HEK293 (cell line): ENCODE data around the gene SCPEP1.

Experiments
- GLI4 ChIP-seq: fragments of 450-650 bp; formaldehyde crosslinking; IDR thresholded peaks from 2 replicates; pipeline ENCODE4 v1.5.1; 2016; ENCODE audit warnings: missing biosample characterization, missing genetic modification characterization
- SETDB1 ChIP-seq: IDR thresholded peaks from one replicate; pipeline ENCODE4 v1.6.1; 2017; ENCODE audit warnings: mild to moderate bottlenecking, low read length, moderate library complexity, mixed read lengths; ENCODE audit not compliant: insufficient read length
- TRIM28 ChIP-seq: IDR thresholded peaks from 2 replicates; pipeline ENCODE4 v1.6.1; 2011; ENCODE audit warnings: low read length, control low read depth, borderline replicate concordance
- ZBTB17 ChIP-seq: fragments of 450-650 bp; formaldehyde crosslinking; IDR thresholded peaks from 2 replicates; pipeline ENCODE4 v1.5.1; 2016; ENCODE audit warnings: missing biosample characterization, missing genetic modification characterization
- ZFP3 ChIP-seq: fragments of 450-650 bp; formaldehyde crosslinking; IDR thresholded peaks from 2 replicates; pipeline ENCODE4 v1.5.1; 2016; ENCODE audit warnings: low read depth, missing biosample characterization, missing genetic modification characterization
- ZNF175 ChIP-seq: fragments of 450-650 bp; formaldehyde crosslinking; IDR thresholded peaks from 2 replicates; pipeline ENCODE4 v1.5.1; 2016; ENCODE audit warnings: missing biosample characterization, missing genetic modification characterization
- ZNF558 ChIP-seq: fragments of 450-650 bp; formaldehyde crosslinking; IDR thresholded peaks from 2 replicates; pipeline ENCODE4 v1.5.1; 2016; ENCODE audit warnings: missing biosample characterization, missing genetic modification characterization
- TF ChIP-seq, protein P1 (sequence below): fragments of 450-650 bp; formaldehyde crosslinking; IDR thresholded peaks from 2 replicates; pipeline ENCODE4 v1.5.1; 2016; ENCODE audit warnings: missing biosample characterization, missing genetic modification characterization
- TF ChIP-seq, protein P2 (sequence below): fragments of 450-650 bp; formaldehyde crosslinking; IDR thresholded peaks from 2 replicates; pipeline ENCODE4 v1.5.1; 2016; ENCODE audit warnings: missing biosample characterization, missing genetic modification characterization
- TF ChIP-seq, protein P3 (sequence below): fragments of 450-650 bp; formaldehyde crosslinking; IDR thresholded peaks from 2 replicates; pipeline ENCODE4 v1.5.1; 2016; ENCODE audit warnings: missing biosample characterization, missing genetic modification characterization
- TF ChIP-seq, protein P4 (sequence below): fragments of 450-650 bp; formaldehyde crosslinking; IDR thresholded peaks from 2 replicates; pipeline ENCODE4 v1.5.1; 2016; ENCODE audit warnings: missing biosample characterization, missing genetic modification characterization
- TF ChIP-seq, protein P5 (sequence below): fragments of 450-650 bp; formaldehyde crosslinking; IDR thresholded peaks from 2 replicates; pipeline ENCODE4 v1.5.1; 2016; ENCODE audit warnings: missing biosample characterization, missing genetic modification characterization, borderline replicate concordance

DNA sequence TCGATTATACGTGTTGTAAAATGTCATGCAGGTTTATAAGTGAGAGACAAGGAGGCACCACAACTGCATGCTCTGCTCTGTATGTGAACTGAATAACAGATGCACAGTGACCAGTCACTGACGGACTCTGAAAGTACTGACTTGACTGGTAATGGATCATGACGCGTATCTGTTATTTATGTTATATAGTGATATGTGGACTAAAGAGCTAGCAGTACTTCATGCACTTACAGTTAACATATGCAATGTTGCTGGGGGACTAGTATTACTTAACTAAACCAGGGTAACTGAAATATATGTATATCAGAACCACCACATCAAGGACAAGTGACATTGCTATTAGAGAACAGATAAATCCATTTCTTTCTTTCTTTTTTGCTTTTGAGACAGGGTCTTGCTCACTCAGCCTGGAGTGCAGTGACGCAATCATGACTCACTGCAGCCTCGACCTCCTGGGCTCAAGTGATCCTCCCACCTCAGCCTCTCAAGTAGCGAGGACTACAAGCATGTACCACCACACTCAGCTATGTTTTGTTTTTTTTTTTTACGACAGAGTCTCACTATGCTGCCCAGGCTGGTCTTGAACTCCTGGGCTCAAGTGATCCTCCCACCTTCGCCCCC lies 34.3 kb upstream of the SCPEP1 start:
- TF ChIP-seq, protein P1, sequence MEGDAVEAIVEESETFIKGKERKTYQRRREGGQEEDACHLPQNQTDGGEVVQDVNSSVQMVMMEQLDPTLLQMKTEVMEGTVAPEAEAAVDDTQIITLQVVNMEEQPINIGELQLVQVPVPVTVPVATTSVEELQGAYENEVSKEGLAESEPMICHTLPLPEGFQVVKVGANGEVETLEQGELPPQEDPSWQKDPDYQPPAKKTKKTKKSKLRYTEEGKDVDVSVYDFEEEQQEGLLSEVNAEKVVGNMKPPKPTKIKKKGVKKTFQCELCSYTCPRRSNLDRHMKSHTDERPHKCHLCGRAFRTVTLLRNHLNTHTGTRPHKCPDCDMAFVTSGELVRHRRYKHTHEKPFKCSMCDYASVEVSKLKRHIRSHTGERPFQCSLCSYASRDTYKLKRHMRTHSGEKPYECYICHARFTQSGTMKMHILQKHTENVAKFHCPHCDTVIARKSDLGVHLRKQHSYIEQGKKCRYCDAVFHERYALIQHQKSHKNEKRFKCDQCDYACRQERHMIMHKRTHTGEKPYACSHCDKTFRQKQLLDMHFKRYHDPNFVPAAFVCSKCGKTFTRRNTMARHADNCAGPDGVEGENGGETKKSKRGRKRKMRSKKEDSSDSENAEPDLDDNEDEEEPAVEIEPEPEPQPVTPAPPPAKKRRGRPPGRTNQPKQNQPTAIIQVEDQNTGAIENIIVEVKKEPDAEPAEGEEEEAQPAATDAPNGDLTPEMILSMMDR (tag by site-specific recombination), result no peak
- TF ChIP-seq GLI4 (tag by site-specific recombination), result no peak
- TF ChIP-seq, protein P2, sequence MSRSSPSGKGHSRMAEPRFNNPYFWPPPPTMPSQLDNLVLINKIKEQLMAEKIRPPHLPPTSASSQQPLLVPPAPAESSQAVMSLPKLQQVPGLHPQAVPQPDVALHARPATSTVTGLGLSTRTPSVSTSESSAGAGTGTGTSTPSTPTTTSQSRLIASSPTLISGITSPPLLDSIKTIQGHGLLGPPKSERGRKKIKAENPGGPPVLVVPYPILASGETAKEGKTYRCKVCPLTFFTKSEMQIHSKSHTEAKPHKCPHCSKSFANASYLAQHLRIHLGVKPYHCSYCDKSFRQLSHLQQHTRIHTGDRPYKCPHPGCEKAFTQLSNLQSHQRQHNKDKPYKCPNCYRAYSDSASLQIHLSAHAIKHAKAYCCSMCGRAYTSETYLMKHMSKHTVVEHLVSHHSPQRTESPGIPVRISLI (tag by site-specific recombination), result no peak
- TF ChIP-seq, protein P3, sequence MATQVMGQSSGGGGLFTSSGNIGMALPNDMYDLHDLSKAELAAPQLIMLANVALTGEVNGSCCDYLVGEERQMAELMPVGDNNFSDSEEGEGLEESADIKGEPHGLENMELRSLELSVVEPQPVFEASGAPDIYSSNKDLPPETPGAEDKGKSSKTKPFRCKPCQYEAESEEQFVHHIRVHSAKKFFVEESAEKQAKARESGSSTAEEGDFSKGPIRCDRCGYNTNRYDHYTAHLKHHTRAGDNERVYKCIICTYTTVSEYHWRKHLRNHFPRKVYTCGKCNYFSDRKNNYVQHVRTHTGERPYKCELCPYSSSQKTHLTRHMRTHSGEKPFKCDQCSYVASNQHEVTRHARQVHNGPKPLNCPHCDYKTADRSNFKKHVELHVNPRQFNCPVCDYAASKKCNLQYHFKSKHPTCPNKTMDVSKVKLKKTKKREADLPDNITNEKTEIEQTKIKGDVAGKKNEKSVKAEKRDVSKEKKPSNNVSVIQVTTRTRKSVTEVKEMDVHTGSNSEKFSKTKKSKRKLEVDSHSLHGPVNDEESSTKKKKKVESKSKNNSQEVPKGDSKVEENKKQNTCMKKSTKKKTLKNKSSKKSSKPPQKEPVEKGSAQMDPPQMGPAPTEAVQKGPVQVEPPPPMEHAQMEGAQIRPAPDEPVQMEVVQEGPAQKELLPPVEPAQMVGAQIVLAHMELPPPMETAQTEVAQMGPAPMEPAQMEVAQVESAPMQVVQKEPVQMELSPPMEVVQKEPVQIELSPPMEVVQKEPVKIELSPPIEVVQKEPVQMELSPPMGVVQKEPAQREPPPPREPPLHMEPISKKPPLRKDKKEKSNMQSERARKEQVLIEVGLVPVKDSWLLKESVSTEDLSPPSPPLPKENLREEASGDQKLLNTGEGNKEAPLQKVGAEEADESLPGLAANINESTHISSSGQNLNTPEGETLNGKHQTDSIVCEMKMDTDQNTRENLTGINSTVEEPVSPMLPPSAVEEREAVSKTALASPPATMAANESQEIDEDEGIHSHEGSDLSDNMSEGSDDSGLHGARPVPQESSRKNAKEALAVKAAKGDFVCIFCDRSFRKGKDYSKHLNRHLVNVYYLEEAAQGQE (tag by site-specific recombination), result no peak
- no peak for TF ChIP-seq ZNF175 (tag by site-specific recombination)
- no peak for TF ChIP-seq ZNF558 (tag by site-specific recombination)
- no peak for TF ChIP-seq SETDB1
- no peak for TF ChIP-seq TRIM28
- no peak for TF ChIP-seq ZFP3 (tag by site-specific recombination)
- TF ChIP-seq ZBTB17 (tag by site-specific recombination), result no peak
- TF ChIP-seq, protein P4, sequence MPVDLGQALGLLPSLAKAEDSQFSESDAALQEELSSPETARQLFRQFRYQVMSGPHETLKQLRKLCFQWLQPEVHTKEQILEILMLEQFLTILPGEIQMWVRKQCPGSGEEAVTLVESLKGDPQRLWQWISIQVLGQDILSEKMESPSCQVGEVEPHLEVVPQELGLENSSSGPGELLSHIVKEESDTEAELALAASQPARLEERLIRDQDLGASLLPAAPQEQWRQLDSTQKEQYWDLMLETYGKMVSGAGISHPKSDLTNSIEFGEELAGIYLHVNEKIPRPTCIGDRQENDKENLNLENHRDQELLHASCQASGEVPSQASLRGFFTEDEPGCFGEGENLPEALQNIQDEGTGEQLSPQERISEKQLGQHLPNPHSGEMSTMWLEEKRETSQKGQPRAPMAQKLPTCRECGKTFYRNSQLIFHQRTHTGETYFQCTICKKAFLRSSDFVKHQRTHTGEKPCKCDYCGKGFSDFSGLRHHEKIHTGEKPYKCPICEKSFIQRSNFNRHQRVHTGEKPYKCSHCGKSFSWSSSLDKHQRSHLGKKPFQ, result no peak
- TF ChIP-seq, protein P5, sequence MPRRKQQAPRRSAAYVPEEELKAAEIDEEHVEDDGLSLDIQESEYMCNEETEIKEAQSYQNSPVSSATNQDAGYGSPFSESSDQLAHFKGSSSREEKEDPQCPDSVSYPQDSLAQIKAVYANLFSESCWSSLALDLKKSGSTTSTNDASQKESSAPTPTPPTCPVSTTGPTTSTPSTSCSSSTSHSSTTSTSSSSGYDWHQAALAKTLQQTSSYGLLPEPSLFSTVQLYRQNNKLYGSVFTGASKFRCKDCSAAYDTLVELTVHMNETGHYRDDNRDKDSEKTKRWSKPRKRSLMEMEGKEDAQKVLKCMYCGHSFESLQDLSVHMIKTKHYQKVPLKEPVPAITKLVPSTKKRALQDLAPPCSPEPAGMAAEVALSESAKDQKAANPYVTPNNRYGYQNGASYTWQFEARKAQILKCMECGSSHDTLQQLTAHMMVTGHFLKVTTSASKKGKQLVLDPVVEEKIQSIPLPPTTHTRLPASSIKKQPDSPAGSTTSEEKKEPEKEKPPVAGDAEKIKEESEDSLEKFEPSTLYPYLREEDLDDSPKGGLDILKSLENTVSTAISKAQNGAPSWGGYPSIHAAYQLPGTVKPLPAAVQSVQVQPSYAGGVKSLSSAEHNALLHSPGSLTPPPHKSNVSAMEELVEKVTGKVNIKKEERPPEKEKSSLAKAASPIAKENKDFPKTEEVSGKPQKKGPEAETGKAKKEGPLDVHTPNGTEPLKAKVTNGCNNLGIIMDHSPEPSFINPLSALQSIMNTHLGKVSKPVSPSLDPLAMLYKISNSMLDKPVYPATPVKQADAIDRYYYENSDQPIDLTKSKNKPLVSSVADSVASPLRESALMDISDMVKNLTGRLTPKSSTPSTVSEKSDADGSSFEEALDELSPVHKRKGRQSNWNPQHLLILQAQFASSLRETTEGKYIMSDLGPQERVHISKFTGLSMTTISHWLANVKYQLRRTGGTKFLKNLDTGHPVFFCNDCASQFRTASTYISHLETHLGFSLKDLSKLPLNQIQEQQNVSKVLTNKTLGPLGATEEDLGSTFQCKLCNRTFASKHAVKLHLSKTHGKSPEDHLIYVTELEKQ (tag by site-specific recombination), result no peak
